HepG2 (cell line): ENCODE measurements around the gene GOLGA8J. TPM values are rescaled to one million over a fixed set of nuclear protein-coding genes. Genes with fewer than 3 reads are reported as not detected.

ENCODE experiments used
- ATAC-seq: fragments of 200-7000 bp; cut with Tn5 transposase; 3 replicates; pipeline ENCODE4 v1.9.1; 2020; ENCODE audit warnings: mild to moderate bottlenecking, moderate library complexity
- BruUV-seq: library from RNA; stranded (reverse); fragments of 400-500 nt; replicated peaks from 2 replicates; lab custom pipeline; 2021; lab: Mats Ljungman, UMichigan
- CTCF ChIA-PET: fragments of 300-600 bp; formaldehyde crosslinking; extraction: SDS; loops from one replicate; lab custom pipeline; 2021; ENCODE audit warnings: low total read pairs, inconsistent platforms, low intra/inter-chr PET ratio; lab: Yijun Ruan, JAX
- POLR2A ChIA-PET: fragments of 350-600 bp; sonication (Branson Sonifier 250); formaldehyde crosslinking; loops from one replicate; lab custom pipeline; 2020; ENCODE audit warnings: antibody characterized with exemption, inconsistent platforms; lab: Yijun Ruan, JAX
- DNase-seq: peaks from one replicate; pipeline ENCODE4 v3.0.0-alpha.2; 2015; ENCODE audit warnings: low spot score
- FAIRE-seq: peaks from 3 replicates; lab custom pipeline; 2011; peaks lifted over from hg19 to GRCh38; lab: Jason Lieb, UNC
- H2AFZ ChIP-seq: one replicate; pipeline ENCODE4 v1.6.1; 2011; ENCODE audit warnings: low read length, inconsistent platforms
- H3K27ac ChIP-seq: fragments of 300-600 bp; 3 replicates; pipeline ENCODE4 v1.8.0; 2011; ENCODE audit warnings: mixed run types, mild to moderate bottlenecking, mixed read lengths, low read length, inconsistent platforms; ENCODE audit not compliant: insufficient read depth; ENCODE audit errors: extremely low read length
- H3K27me3 ChIP-seq, 2 experiments: fragments of 200-600 bp in 1 of 2; 2 replicates in 1 of 2; 3 replicates in 1 of 2; pipeline versions ENCODE4 v1.6.0 to v1.8.0; 2011; ENCODE audit warnings: low read length in 2 of 2, mild to moderate bottlenecking in 2 of 2, moderate library complexity in 2 of 2, inconsistent platforms in 1 of 2; ENCODE audit not compliant: insufficient read depth in 2 of 2, control insufficient read depth in 1 of 2
- H3K36me3 ChIP-seq, 2 experiments: fragments of 200-600 bp in 1 of 2; replicated peaks in 1 of 2; 2 replicates in 1 of 2; 3 replicates in 1 of 2; pipeline versions ENCODE4 v1.5.1 to v1.8.0; 2011; ENCODE audit warnings: low read length in 2 of 2, inconsistent platforms in 1 of 2; ENCODE audit not compliant: insufficient read depth in 2 of 2, control insufficient read depth in 1 of 2
- H3K4me1 ChIP-seq: 2 replicates; pipeline ENCODE4 v1.5.1; 2012; ENCODE audit warnings: low read length, inconsistent platforms; ENCODE audit not compliant: insufficient read depth
- H3K4me2 ChIP-seq: 2 replicates; pipeline ENCODE4 v1.6.0; 2011; ENCODE audit warnings: low read depth, low read length, inconsistent platforms
- H3K4me3 ChIP-seq, 3 experiments: fragments of 200-600 bp in 1 of 3; sonication (generic), shearing (Covaris generic) in 1 of 3; replicated peaks in 1 of 3; 2 replicates each; pipeline ENCODE4 v1.5.1; 2011 to 2016; ENCODE audit warnings: low read length in 3 of 3, inconsistent platforms in 2 of 3, low read depth in 2 of 3, mild to moderate bottlenecking in 2 of 3, control low read depth in 1 of 3, mixed read lengths in 1 of 3; ENCODE audit not compliant: insufficient read depth in 1 of 3
- H3K79me2 ChIP-seq: one replicate; pipeline ENCODE4 v1.6.1; 2011; ENCODE audit warnings: low read length, inconsistent platforms; ENCODE audit not compliant: insufficient read depth
- H3K9ac ChIP-seq: 2 replicates; pipeline ENCODE4 v1.6.0; 2011; ENCODE audit warnings: mild to moderate bottlenecking, low read depth, low read length, inconsistent platforms; ENCODE audit not compliant: insufficient read depth
- H3K9me3 ChIP-seq: 2 replicates; pipeline ENCODE4 v1.5.1; 2012; ENCODE audit warnings: mild to moderate bottlenecking, low read length
- H4K20me1 ChIP-seq: 2 replicates; pipeline ENCODE4 v1.6.0; 2011; ENCODE audit warnings: inconsistent platforms, mild to moderate bottlenecking, low read length, moderate library complexity; ENCODE audit not compliant: insufficient read depth
- CC2D1A ChIP-seq: sonication (generic); formaldehyde crosslinking; IDR thresholded peaks from 2 replicates; pipeline ENCODE4 v1.8.1; 2023; ENCODE audit warnings: mild to moderate bottlenecking, missing genetic modification reagents
- EEA1 ChIP-seq: sonication (generic); formaldehyde crosslinking; IDR thresholded peaks from 2 replicates; pipeline ENCODE4 v1.5.1; 2020; ENCODE audit warnings: mild to moderate bottlenecking, missing genetic modification reagents, borderline replicate concordance
- JDP2 ChIP-seq: sonication (generic); formaldehyde crosslinking; IDR thresholded peaks from 2 replicates; pipeline ENCODE4 v1.8.1; 2022; ENCODE audit warnings: missing genetic modification reagents, borderline replicate concordance
- KDM6A ChIP-seq: IDR thresholded peaks from 2 replicates; pipeline ENCODE4 v1.6.1; 2016; ENCODE audit warnings: low read depth
- PAF1 ChIP-seq: IDR thresholded peaks from 2 replicates; pipeline ENCODE4 v1.6.1; 2016; ENCODE audit warnings: missing genetic modification reagents, missing compliant biosample characterization
- PRPF4 ChIP-seq: fragments of 200-400 bp; formaldehyde crosslinking; IDR thresholded peaks from 2 replicates; pipeline ENCODE4 v1.6.1; 2016; ENCODE audit warnings: low read length, low read depth; ENCODE audit not compliant: poor library complexity, severe bottlenecking
- RORA ChIP-seq: sonication (generic); formaldehyde crosslinking; IDR thresholded peaks from 2 replicates; pipeline ENCODE4 v1.5.0; 2020; ENCODE audit warnings: mild to moderate bottlenecking, missing genetic modification reagents, moderate library complexity
- STAG1 ChIP-seq: sonication (generic); formaldehyde crosslinking; IDR thresholded peaks from 2 replicates; pipeline ENCODE4 v1.4.0; 2020; ENCODE audit warnings: missing genetic modification reagents
- ZNF33A ChIP-seq: sonication (generic); formaldehyde crosslinking; IDR thresholded peaks from 2 replicates; pipeline ENCODE4 v1.5.1; 2020; ENCODE audit warnings: missing genetic modification reagents, mild to moderate bottlenecking, moderate library complexity, borderline replicate concordance
- ZNF34 ChIP-seq: sonication (generic); formaldehyde crosslinking; IDR thresholded peaks from 2 replicates; pipeline ENCODE4 v1.4.0; 2020; ENCODE audit warnings: mild to moderate bottlenecking, missing genetic modification reagents, borderline replicate concordance
- ZNF547 ChIP-seq: sonication (generic); formaldehyde crosslinking; IDR thresholded peaks from 2 replicates; pipeline ENCODE4 v1.5.1; 2020; ENCODE audit warnings: mild to moderate bottlenecking, missing genetic modification reagents
- ZNF598 ChIP-seq: sonication (generic); formaldehyde crosslinking; IDR thresholded peaks from 2 replicates; pipeline ENCODE4 v1.5.1; 2020; ENCODE audit warnings: mild to moderate bottlenecking, missing genetic modification reagents, borderline replicate concordance
- ZNF790 ChIP-seq: sonication (generic); formaldehyde crosslinking; IDR thresholded peaks from 2 replicates; pipeline ENCODE4 v1.8.0; 2022; ENCODE audit warnings: missing genetic modification reagents, mild to moderate bottlenecking, borderline replicate concordance
- WGBS: methylation state at CpG from one replicate; pipeline ENCODE4 v1.1.6; 2017; ENCODE audit warnings: low lambda C conversion rate; 5-methylcytosine and 5-hydroxymethylcytosine counted together
- in situ Hi-C: cut with HindIII; loops from 2 replicates; pipeline ENCODE4 v1.10.0; 2017; ENCODE audit warnings: low pct_unique_long_range_greater_than_20kb; ENCODE audit not compliant: extremely low pct_ligation_motif_present
- intact Hi-C: fragments of 100-400 bp; cut with micrococcal nuclease; formaldehyde crosslinking; loops from one replicate; pipeline ENCODE4 v1.10.0; 2022; ENCODE audit not compliant: unreplicated experiment
- polyA plus RNA-seq, 8 experiments: library from polyadenylated mRNA; depleted of rRNA in 3 of 8; stranded (reverse) in 7 of 8; unstranded in 1 of 8; fragments of >200 nt; fragmentation: Illumina TruSeq in 4 of 8; extraction: Trizol in 4 of 8; gene quantifications; 2 replicates each; pipeline versions ENCODE4 v1.2.1 to v1.2.3, GENCODE V29; 2011 to 2016; ENCODE audit warnings: low read depth in 4 of 8, missing spikeins in 1 of 8, mixed read lengths in 1 of 8; ENCODE audit not compliant: insufficient read depth in 1 of 8
- total RNA-seq, 5 experiments: library from RNA; depleted of rRNA; stranded (reverse); fragments of >200 nt; fragmentation: Illumina TruSeq; extraction: Trizol; gene quantifications; 2 replicates each; pipeline ENCODE4 v1.2.3, GENCODE V29; 2016; ENCODE audit warnings: low read depth in 1 of 5
- TF ChIP-seq, protein P1 (sequence below): sonication (generic); formaldehyde crosslinking; IDR thresholded peaks from 2 replicates; pipeline ENCODE4 v1.8.1; 2023; ENCODE audit warnings: mild to moderate bottlenecking, missing genetic modification reagents
- TF ChIP-seq, protein P2 (sequence below): sonication (generic); formaldehyde crosslinking; IDR thresholded peaks from 2 replicates; pipeline ENCODE4 v1.4.0; 2020; ENCODE audit warnings: low read depth, mild to moderate bottlenecking, missing genetic modification reagents
- TF ChIP-seq, protein P3 (sequence below): sonication (generic); formaldehyde crosslinking; IDR thresholded peaks from 2 replicates; pipeline ENCODE4 v1.4.0; 2020; ENCODE audit warnings: missing genetic modification reagents
- TF ChIP-seq, protein P4 (sequence below): sonication (generic); formaldehyde crosslinking; IDR thresholded peaks from 2 replicates; pipeline ENCODE4 v1.8.0; 2022; ENCODE audit warnings: missing genetic modification reagents, mild to moderate bottlenecking, moderate library complexity, borderline replicate concordance

The GOLGA8J gene
- total and polyA plus RNA-seq, 2 of the 13 experiments (the other 11 are each of a cell fraction or from before 2014, with no cell fraction given) = 0.05 TPM; not detected in 1

DNA sequence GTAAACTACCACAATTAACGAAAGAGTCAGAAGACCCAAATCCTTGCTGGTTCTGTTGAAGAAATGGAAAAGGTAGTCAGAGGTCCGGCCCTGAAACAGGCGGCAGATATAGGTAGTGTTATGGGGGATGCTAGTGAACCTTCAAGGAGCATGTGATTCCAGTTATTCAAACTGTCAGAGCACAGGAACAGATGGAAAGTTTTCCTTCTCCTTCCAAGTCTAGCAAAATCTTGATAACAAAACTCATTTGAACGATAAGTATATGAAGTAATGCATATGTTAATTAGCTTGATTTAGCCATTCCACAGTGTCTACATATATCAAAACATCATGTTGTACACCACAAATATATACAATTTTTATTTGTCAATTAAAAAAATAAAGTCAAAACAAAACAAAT is 26.6 kb upstream of the GOLGA8J start (continued):
- TF ChIP-seq ZNF598 (no peak), PAF1 (CRISPR knock-in tag) (no peak), KDM6A (CRISPR knock-in tag) (no peak)
- TF ChIP-seq, protein P1, sequence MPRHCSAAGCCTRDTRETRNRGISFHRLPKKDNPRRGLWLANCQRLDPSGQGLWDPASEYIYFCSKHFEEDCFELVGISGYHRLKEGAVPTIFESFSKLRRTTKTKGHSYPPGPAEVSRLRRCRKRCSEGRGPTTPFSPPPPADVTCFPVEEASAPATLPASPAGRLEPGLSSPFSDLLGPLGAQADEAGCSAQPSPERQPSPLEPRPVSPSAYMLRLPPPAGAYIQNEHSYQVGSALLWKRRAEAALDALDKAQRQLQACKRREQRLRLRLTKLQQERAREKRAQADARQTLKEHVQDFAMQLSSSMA (CRISPR knock-in tag) = no peak

DNA sequence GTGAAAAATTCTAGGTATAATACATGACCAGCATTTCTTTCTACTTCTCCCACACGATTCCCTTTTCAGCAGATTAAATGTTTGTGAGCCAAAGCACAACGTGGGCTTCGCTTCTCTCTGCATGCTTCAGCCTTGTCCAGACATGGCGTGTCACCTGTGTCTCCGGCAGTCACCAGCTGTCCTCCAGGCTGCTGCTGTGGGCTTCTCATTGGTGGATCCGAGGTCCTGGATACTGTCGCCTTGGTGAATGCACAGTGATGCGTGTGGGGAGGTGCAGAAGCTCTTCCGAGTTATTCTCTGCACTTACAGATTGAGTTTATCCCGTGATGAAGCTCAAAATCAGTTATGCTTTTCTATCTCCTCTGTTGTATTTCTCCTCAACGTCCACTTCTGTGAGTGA is 23.0 kb upstream of the GOLGA8J start:
- no peak for ATAC-seq
- no peak overlapping the region for H3K9ac ChIP-seq
- ChIA-PET POLR2A (no interaction called here), CTCF (no interaction called here)
- in situ Hi-C loops = loop anchor here (25.0 kb wide), 1 partner anchor 397 kb away; no protein-coding TSS in a partner anchor
- no peaks in the 10 kb centered on the region for H4K20me1 ChIP-seq
- no peak for FAIRE-seq
- H2AFZ ChIP-seq = no peak overlapping the region
- no peaks in the 10 kb centered on the region for H3K4me1 ChIP-seq
- 16% methylated on average over 11 of the region's 11 CpGs for WGBS
- H3K27me3 ChIP-seq = peaks cover 0 to 12% of the 10 kb centered on the region in 2 experiments; a peak in 2 of 5 replicates
- no peaks in the 10 kb centered on the region for H3K79me2 ChIP-seq
- H3K27ac ChIP-seq = no peak overlapping the region
- H3K36me3 ChIP-seq = no peaks in the 10 kb centered on the region
- H3K4me2 ChIP-seq = no peak overlapping the region
- H3K4me3 ChIP-seq = no peak overlapping the region
- H3K9me3 ChIP-seq = no peaks in the 10 kb centered on the region
- intact Hi-C loops = no loop called here
- DNase-seq = no peak
- BruUV-seq = no TSS peak
- TF ChIP-seq, protein P2, sequence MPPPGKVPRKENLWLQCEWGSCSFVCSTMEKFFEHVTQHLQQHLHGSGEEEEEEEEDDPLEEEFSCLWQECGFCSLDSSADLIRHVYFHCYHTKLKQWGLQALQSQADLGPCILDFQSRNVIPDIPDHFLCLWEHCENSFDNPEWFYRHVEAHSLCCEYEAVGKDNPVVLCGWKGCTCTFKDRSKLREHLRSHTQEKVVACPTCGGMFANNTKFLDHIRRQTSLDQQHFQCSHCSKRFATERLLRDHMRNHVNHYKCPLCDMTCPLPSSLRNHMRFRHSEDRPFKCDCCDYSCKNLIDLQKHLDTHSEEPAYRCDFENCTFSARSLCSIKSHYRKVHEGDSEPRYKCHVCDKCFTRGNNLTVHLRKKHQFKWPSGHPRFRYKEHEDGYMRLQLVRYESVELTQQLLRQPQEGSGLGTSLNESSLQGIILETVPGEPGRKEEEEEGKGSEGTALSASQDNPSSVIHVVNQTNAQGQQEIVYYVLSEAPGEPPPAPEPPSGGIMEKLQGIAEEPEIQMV (CRISPR knock-in tag) = no peak
- no peak for TF ChIP-seq JDP2 (CRISPR knock-in tag)
- TF ChIP-seq ZNF547 (CRISPR knock-in tag) = no peak
- no peak for TF ChIP-seq ZNF34 (CRISPR knock-in tag)
- no peak for TF ChIP-seq PRPF4
- TF ChIP-seq STAG1 = no peak
- TF ChIP-seq ZNF33A = no peak
- no peak for TF ChIP-seq CC2D1A (CRISPR knock-in tag)
- TF ChIP-seq, protein P3, sequence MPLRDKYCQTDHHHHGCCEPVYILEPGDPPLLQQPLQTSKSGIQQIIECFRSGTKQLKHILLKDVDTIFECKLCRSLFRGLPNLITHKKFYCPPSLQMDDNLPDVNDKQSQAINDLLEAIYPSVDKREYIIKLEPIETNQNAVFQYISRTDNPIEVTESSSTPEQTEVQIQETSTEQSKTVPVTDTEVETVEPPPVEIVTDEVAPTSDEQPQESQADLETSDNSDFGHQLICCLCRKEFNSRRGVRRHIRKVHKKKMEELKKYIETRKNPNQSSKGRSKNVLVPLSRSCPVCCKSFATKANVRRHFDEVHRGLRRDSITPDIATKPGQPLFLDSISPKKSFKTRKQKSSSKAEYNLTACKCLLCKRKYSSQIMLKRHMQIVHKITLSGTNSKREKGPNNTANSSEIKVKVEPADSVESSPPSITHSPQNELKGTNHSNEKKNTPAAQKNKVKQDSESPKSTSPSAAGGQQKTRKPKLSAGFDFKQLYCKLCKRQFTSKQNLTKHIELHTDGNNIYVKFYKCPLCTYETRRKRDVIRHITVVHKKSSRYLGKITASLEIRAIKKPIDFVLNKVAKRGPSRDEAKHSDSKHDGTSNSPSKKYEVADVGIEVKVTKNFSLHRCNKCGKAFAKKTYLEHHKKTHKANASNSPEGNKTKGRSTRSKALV = no peak
- no peak for TF ChIP-seq ZNF790 (CRISPR knock-in tag)
- TF ChIP-seq RORA (CRISPR knock-in tag) = no peak
- TF ChIP-seq, protein P4, sequence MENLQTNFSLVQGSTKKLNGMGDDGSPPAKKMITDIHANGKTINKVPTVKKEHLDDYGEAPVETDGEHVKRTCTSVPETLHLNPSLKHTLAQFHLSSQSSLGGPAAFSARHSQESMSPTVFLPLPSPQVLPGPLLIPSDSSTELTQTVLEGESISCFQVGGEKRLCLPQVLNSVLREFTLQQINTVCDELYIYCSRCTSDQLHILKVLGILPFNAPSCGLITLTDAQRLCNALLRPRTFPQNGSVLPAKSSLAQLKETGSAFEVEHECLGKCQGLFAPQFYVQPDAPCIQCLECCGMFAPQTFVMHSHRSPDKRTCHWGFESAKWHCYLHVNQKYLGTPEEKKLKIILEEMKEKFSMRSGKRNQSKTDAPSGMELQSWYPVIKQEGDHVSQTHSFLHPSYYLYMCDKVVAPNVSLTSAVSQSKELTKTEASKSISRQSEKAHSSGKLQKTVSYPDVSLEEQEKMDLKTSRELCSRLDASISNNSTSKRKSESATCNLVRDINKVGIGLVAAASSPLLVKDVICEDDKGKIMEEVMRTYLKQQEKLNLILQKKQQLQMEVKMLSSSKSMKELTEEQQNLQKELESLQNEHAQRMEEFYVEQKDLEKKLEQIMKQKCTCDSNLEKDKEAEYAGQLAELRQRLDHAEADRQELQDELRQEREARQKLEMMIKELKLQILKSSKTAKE (CRISPR knock-in tag) = no peak
- TF ChIP-seq EEA1 (CRISPR knock-in tag) = no peak
